ENCODE results near the gene APLNR. TPM values are rescaled to one million over a fixed set of nuclear protein-coding genes. Genes with fewer than 3 reads are reported as not detected.

Gene APLNR
- total and polyA plus RNA-seq, 2 donors (not counting 3 experiments of a cell fraction or from before 2014, with no cell fraction given): 0.04 to 0.38 TPM

GRCh38 chr11:57214494-57214893 lies 22.6 kb downstream of the APLNR start:
- H3K9ac ChIP-seq (replicated peaks; ENCODE audit: extremely low read depth, insufficient read depth, low read length): no peak overlapping the region
- no peaks in the 10 kb centered on the region for H3K9me1 ChIP-seq (replicated peaks; ENCODE audit: control insufficient read depth, extremely low read depth, insufficient read depth, low read length)
- ChIA-PET CTCF (interaction anchor here (1.6 to 3.3 kb wide), 2 partner anchors 17 to 35 kb away, joined by 5 to 23 read pairs; no protein-coding TSS in a partner anchor), POLR2A (no interaction called here)
- no peaks in the 10 kb centered on the region for H3K79me2 ChIP-seq (ENCODE audit: control insufficient read depth, insufficient read depth, low read length)
- H3K27ac ChIP-seq (ENCODE audit: insufficient read depth, low read depth, low read length): no peak overlapping the region
- DNase-seq (ENCODE audit: low read depth, low spot score): no peak
- H3K4me2 ChIP-seq (ENCODE audit: insufficient read depth, low read length): no peak overlapping the region
- intact Hi-C loops (cut with micrococcal nuclease): no loop called here
- TF ChIP-seq MAX (IDR thresholded peaks at IDR 0.05; ENCODE audit: insufficient read depth, insufficient read length) (no peak), POLR2A (IDR thresholded peaks at IDR 0.05; ENCODE audit: low read depth, low read length) (no peak), EZH2 (IDR thresholded peaks at IDR 0.05; ENCODE audit: borderline replicate concordance, low read depth, low read length, severe bottlenecking) (no peak), FOS (IDR thresholded peaks at IDR 0.05; ENCODE audit: borderline replicate concordance, insufficient read depth, low read length) (no peak), POLR2AphosphoS5 (IDR thresholded peaks at IDR 0.05; ENCODE audit: insufficient read depth, low read depth, low read length) (no peak), CTCF (IDR thresholded peaks at IDR 0.05; ENCODE audit: extremely low read depth in 1 of 2, insufficient read depth in 1 of 2, low read depth in 1 of 2, low read length in 2 of 2) (no peak), MYC (IDR thresholded peaks at IDR 0.05; ENCODE audit: low read depth, low read length) (no peak)
- no peaks in the 10 kb centered on the region for H3K36me3 ChIP-seq (ENCODE audit: control insufficient read depth in 2 of 2, extremely low read depth in 1 of 2, insufficient read depth in 2 of 2, low read length in 2 of 2)
- no peaks in the 10 kb centered on the region for H3K27me3 ChIP-seq (ENCODE audit: control insufficient read depth in 2 of 2, insufficient read depth in 2 of 2, low read length in 2 of 2)
- peaks cover 16% of the 10 kb centered on the region for H3K4me1 ChIP-seq (ENCODE audit: control insufficient read depth, extremely low read depth, insufficient read depth, low read length)
- no TSS peak for BruUV-seq (replicated peaks)
- dilution Hi-C loops (cut with MboI; ENCODE audit: extremely low pct_ligation_motif_present, low sequenced_read_pairs): no loop called here
- H3K4me3 ChIP-seq (replicated peaks in 1 of 3; ENCODE audit: insufficient read depth in 1 of 3, low read depth in 1 of 3, low read length in 3 of 3): no peak overlapping the region
- H3K9me3 ChIP-seq (replicated peaks; ENCODE audit: control insufficient read depth, insufficient read depth, low read length): no peaks in the 10 kb centered on the region
- H2AFZ ChIP-seq (ENCODE audit: low read depth, low read length): peak overlapping the region; percentile 63
- FAIRE-seq: no peak
- no peaks in the 10 kb centered on the region for H4K20me1 ChIP-seq (replicated peaks; ENCODE audit: control insufficient read depth, extremely low read depth, insufficient read depth, low read length)
